Stimulated activated naive CD4-positive, alpha-beta T cell (primary cell): ENCODE data around the gene C4A.
"Not testable (repeated sequence)": the region's sequence is repeated elsewhere in the genome, so short reads cannot be mapped to it uniquely, and the experiment has no call there.

Source experiments
- DNase-seq, 6 experiments: peaks; one replicate each; lab custom pipeline; 2025; lab: John Stamatoyannopoulos, UW

Gene C4A

DNA sequence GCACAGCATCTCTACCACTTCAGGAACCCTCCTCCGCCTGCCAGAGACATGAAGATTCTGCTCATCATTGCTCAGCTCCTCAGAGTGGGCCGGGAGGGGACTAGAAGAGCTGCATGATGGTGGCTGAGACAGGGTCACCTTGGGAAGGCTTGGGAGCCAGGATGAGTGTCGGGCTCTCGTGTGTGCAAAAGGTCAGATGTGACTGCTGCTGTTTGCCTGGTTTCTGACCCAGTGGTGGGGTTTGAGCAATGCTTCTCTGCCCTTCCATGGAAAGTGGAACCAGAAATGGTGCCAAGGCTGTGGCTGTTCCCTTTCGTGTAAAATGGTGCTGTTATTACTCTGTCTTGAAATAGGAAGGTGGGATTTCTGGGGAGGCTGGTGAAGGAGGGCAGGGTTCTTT is 859 bp upstream of the C4A start:
- DNase-seq = not testable (repeated sequence)

DNA sequence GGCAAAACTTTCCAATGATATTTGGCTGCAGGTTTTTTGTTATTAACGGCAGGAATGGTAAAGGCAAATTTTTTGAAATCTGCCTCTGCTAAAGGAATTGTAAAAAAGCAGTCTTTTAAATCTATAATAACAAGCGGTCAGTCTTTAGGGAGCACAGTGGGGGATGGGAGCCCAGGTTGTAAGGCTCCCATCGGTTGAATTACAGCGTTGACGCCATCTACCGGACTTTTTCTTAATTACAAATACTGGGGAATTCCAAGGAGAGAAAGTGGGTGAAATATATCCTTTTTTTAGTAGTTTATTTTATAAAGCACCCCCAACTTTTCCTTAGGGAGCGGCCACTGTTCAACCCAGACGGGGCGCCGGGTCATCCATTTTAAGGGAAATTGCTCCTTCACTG is 7.5 kb downstream of the C4A start:
- DNase-seq = not testable (repeated sequence)

DNA sequence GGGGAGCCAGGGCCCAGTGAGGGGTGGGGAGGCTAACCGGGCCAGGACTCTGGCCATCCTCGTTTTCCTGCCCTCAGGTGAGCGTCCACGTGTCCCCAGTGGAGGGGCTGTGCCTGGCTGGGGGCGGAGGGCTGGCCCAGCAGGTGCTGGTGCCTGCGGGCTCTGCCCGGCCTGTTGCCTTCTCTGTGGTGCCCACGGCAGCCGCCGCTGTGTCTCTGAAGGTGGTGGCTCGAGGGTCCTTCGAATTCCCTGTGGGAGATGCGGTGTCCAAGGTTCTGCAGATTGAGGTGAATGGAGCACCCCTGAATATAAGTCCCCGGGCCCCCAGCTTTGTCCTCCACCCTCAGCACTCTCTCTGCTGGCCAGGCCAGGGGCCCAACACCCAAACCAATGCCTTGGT is 12.6 kb downstream of the C4A start:
- DNase-seq = not testable (repeated sequence)

DNA sequence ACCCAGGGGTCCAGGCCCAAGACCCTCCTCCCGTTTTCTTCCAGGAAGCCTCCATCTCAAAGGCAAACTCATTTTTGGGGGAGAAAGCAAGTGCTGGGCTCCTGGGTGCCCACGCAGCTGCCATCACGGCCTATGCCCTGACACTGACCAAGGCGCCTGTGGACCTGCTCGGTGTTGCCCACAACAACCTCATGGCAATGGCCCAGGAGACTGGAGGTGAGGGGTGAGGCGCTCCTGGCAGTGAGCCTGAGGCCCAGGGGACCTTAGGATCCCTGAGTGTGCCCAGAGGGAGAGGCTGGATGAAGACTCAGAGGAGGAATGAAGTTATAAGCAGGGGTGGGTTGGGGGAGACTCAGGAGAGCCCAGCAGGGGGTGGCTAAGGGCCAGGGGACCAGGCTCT is 14.5 kb downstream of the C4A start:
- not testable (repeated sequence) for DNase-seq

DNA sequence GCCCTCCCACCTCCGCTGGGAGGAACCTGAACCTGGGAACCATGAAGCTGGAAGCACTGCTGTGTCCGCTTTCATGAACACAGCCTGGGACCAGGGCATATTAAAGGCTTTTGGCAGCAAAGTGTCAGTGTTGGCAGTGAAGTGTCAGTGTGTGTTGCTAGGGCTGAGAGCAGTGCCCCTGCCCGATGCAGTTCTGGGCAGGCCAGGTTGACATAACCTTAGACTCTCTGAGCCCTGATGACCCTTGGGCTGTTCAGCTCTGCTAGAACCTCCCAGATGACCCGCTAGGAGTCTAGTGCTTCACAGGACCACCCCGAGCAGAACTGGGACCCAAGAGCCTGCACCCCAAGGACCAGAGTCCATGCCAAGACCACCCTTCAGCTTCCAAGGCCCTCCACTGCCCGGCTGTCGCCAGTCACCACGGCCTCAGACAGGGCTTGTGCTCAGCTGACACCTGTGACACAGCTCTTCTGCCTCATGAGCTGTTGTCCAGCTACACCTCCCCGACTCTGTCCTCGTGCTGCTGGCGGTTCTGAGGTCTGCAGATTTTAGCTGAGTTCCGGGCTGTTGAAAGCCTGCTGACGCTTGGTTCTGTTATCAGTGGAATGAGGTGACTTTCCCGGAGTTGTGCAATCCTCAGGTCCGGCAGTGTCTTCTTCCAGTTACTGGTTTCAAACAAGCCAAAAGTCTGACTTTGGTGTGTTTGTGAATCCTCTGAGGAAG is 20.9 kb downstream of the C4A start:
- DNase-seq = not testable (repeated sequence)

DNA sequence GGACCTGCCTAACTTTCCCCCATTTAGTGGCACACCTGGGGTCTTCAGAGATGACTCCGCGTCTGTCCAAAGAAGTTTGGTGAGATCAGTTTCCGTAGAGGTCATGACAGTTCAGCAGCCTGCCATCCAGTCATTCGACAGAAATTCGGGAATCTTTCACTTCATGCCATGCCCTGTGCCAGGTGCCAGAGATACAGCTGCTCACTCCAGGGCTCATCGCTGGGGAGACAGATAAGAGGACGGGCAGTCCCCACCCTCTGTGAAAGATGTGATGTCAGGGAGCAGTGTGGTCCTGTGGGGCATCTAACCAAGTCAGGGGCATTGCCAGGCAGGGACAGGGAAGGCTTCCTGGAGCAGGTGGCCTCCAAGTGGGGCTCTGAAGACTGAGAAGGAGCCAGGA is 21.4 kb downstream of the C4A start:
- not testable (repeated sequence) for DNase-seq

DNA sequence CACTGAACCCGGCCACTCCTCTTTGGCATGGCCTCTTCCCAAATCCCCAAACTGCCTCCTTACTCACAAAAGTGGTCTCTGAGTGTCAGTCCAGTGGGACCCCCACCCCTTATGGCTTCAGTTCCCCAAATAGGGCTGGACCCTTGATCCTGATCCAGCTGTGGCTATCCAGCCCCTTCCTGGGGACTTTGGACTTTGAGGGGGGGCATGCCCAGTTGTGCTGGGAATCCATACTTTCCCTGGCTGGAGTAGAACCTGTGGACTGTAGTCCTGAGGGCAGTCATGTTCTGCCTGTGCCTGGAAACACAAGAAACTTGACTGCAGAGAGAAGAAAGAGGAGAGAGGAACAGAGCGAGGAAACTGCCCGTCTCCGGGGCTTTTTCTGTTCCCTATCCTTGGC is 22.5 kb downstream of the C4A start:
- not testable (repeated sequence) for DNase-seq

DNA sequence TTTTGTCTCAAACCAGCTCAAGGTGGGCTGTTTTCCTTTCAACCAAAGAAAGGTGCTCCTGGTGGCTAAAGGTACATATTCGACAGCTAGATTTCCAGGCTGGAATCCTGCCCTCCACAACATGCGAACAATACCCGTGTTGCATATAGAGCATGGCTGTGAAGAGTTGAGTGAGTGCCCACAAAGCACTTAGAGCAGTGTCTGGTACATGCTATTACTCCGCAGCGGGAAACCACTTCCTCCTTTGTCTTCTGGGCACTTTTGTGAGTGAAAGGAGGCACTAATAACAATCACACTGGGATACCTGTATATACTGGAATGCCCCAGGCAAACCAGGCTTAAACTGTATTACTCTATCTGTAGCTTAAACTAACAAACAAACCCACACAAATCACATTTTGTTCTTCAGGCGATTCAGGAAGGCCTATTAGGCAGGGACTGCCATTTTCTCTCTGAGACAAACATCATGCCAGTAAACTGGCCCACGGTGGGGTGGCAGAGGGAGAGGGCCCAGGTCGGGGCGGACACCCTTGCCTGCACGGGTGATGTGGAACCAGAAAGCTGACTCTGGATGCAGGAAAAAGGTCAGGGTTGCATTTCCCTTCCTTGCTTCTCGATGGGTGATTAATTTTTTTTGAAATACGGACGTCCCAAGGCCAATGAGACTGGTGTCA is 23.1 kb downstream of the C4A start:
- DNase-seq = peak in 1 of 6 experiments; percentile 33

DNA sequence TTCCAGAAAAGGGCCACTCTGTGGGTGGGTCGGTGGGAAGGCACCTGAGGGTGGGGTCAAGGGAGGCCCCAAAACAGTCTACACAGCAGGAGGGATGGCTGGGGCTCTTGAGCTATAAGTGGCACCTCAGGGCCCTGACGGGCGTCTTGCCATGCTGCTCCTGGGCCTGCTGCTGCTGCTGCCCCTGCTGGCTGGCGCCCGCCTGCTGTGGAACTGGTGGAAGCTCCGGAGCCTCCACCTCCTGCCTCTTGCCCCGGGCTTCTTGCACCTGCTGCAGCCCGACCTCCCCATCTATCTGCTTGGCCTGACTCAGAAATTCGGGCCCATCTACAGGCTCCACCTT is 23.7 kb downstream of the C4A start:
- not testable (repeated sequence) for DNase-seq

DNA sequence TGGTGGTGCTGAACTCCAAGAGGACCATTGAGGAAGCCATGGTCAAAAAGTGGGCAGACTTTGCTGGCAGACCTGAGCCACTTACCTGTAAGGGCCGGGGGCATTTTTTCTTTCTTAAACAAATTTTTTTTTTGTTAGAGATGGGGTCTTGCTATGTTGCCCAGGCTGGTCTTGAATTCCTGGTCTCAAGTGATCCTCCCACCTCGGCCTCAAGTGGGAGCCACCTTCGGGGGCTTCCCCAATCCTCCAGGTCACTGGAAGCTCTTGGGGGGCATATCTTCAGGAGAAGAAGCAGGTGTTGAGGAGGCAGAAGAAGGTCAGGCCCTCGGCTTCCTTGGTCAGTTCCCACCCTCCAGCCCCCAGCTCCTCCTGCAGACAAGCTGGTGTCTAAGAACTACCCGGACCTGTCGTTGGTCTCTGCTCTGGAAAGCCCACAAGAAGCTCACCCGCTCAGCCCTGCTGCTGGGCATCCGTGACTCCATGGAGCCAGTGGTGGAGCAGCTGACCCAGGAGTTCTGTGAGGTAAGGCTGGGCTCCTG is 24.2 kb downstream of the C4A start:
- not testable (repeated sequence) for DNase-seq

DNA sequence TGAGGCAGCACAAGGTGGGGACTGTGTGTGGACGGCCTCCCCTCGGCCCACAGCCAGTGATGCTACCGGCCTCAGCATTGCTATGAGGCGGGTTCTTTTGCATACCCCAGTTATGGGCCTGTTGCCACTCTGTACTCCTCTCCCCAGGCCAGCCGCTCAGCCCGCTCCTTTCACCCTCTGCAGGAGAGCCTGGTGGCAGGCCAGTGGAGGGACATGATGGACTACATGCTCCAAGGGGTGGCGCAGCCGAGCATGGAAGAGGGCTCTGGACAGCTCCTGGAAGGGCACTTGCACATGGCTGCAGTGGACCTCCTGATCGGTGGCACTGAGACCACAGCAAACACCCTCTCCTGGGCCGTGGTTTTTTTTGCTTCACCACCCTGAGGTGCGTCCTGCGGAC is 25.2 kb downstream of the C4A start:
- DNase-seq = not testable (repeated sequence)

DNA sequence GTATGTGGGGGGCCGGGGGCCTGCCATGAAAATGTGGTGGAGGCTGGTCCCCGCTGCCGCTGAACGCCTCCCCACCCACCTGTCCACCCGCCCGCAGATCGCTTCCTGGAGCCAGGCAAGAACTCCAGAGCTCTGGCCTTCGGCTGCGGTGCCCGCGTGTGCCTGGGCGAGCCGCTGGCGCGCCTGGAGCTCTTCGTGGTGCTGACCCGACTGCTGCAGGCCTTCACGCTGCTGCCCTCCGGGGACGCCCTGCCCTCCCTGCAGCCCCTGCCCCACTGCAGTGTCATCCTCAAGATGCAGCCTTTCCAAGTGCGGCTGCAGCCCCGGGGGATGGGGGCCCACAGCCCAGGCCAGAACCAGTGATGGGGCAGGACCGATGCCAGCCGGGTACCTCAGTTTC is 26.2 kb downstream of the C4A start:
- not testable (repeated sequence) for DNase-seq

DNA sequence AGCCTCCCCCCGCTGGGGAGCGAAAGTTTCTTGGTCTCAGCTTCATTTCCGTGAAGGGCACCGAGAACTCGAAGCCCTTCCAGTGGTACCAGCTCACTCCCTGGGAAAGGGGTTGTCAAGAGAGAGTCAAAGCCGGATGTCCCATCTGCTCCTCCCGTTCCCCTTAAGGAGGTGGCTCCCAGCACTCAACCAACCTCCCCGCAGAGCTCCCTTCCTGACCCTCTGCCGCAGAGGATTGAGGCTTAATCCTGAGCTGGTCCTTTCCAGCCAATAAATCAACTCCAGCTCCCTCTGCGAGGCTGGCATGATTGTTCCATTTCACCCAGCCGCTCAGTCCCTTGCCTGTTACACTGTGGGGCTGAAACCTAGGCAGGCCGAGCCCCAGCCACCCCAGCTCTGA is 26.8 kb downstream of the C4A start:
- DNase-seq = not testable (repeated sequence)

DNA sequence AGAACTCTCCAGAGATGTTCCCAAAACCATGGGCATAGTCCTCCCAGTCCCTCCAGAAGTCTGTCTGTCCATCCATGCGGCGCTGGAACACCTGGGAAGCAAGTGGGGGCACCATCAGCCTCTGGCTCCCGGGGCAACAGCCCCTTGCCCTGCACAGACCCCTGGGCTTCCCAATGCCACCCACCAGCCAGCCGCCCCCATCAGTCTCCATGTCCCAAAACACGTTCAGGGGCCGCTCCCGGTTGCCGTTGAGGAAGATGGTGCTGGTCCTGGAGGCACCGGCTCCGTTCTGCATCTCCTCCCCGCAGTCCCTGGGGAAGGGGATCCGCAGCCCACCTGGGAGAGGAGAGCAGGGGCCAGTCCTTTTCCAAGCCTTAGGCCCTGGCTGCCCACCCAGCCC is 27.7 kb downstream of the C4A start:
- DNase-seq = not testable (repeated sequence)

DNA sequence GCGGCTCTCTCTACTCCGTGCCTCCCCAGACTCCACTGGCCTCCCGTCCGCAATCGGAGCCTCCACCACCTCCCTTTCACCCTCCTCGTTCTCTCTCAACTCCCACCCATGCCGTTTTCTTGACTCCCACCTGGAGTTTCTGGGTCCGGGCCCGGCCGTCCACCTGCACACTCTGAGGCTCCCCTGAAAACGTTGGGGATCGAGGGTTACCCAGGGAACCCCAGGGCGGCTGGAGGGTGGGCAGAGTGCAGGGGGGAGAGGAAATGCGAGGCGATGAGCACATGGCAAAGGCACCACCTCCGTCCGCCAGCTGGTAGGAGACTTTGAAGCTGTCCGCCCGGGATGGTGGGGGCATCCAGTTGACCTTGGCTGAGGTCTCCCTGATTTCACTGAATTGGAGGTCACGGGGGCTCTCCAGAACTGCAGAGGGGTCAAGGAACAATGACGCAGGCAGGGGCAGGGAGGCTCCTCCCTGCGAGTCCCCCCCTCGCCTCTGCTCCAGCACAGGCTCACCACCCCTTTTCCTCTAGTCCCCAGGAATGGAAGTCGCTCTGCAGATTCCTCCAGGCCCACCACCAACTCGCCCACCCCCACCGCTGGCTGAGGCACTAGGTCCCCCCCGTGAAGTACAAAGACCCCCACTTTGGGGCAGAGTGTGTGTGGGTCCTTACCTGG is 29.1 kb downstream of the C4A start:
- not testable (repeated sequence) for DNase-seq

DNA sequence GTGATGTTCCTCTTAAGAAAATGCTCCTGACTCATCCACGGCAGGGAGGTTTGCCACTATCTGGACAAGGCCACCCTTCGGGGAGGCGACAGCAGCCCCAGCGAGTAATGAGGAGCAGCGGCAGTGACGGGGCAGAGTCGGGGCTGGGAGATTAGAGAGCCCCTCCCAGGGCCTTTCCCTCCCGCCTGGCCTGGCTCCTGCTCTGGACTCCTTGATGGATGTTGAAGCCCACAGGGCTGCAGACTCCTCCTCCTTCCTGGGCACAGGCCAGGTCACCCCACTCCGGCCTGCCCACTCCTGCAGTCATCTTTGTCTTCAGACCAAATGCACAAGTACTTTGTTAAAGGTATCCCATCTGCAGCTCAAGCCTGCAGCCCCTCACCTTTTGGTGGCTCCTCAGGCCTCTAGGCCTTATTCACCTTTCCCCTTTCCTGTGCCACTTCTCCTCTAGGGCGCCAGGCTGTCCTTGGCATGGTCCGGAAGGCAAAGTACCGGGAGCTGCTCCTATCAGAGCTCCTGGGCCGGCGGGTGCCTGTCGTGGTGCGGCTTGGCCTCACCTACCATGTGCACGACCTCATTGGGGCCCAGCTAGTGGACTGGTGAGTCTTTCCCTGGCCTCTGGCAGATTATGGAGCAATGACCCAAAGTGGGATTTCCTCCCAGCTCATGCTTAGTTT is 31.2 kb downstream of the C4A start:
- not testable (repeated sequence) for DNase-seq

DNA sequence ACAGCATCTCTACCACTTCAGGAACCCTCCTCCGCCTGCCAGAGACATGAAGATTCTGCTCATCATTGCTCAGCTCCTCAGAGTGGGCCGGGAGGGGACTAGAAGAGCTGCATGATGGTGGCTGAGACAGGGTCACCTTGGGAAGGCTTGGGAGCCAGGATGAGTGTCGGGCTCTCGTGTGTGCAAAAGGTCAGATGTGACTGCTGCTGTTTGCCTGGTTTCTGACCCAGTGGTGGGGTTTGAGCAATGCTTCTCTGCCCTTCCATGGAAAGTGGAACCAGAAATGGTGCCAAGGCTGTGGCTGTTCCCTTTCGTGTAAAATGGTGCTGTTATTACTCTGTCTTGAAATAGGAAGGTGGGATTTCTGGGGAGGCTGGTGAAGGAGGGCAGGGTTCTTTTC is 31.9 kb downstream of the C4A start:
- DNase-seq = not testable (repeated sequence)

DNA sequence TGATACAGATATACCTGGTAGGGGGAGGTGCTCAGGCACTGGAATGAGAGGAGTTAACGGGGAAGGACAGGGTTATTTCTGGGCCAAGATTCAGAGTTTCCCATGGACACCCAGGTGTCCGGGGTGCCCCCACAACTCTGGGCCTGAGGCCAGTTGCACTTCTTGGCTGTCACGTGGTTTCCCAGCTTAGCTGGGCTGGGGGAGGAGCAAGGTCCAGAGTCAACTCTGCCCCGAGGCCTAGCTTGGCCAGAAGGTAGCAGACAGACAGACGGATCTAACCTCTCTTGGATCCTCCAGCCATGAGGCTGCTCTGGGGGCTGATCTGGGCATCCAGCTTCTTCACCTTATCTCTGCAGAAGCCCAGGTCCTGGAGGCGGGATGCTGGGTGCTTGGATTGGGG is 32.7 kb downstream of the C4A start, which contains the start of gene C4B:
Gene C4B, plus strand, starts transcription at position 249 of the 400 bp plus-strand sequence. Its CDS starts 51 bp downstream, at position 300.
- DNase-seq = not testable (repeated sequence)

DNA sequence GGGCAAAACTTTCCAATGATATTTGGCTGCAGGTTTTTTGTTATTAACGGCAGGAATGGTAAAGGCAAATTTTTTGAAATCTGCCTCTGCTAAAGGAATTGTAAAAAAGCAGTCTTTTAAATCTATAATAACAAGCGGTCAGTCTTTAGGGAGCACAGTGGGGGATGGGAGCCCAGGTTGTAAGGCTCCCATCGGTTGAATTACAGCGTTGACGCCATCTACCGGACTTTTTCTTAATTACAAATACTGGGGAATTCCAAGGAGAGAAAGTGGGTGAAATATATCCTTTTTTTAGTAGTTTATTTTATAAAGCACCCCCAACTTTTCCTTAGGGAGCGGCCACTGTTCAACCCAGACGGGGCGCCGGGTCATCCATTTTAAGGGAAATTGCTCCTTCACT is 40.2 kb downstream of the C4A start:
- DNase-seq = not testable (repeated sequence)

DNA sequence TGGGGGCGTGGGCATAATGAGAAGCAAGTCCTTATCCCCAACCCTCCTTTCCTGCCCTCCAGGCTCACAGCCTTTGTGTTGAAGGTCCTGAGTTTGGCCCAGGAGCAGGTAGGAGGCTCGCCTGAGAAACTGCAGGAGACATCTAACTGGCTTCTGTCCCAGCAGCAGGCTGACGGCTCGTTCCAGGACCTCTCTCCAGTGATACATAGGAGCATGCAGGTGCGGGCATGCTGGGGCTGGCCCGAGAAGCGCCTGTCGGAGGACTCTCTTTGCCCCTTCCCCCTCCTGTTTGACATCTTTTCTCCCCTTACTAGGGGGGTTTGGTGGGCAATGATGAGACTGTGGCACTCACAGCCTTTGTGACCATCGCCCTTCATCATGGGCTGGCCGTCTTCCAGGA is 46.8 kb downstream of the C4A start:
- not testable (repeated sequence) for DNase-seq

DNA sequence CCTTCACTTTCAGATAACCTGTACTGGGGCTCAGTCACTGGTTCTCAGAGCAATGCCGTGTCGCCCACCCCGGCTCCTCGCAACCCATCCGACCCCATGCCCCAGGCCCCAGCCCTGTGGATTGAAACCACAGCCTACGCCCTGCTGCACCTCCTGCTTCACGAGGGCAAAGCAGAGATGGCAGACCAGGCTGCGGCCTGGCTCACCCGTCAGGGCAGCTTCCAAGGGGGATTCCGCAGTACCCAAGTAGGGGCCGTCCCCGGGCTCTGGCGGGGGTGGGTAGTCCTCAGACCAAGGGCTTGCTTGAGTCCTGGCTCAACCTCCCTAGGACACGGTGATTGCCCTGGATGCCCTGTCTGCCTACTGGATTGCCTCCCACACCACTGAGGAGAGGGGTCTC is 47.7 kb downstream of the C4A start:
- DNase-seq = not testable (repeated sequence)
